Activated T-cell treated with anti-CD3 and anti-CD28 coated beads, Interleukin-2, amount 50 U/mL, for 48 hours (primary cell): ENCODE data around the gene ABCG1.

ENCODE experiments used
- DNase-seq, 2 experiments: peaks; one replicate each; pipeline ENCODE4 v3.0.0-alpha.2; 2020

Gene ABCG1

DNA sequence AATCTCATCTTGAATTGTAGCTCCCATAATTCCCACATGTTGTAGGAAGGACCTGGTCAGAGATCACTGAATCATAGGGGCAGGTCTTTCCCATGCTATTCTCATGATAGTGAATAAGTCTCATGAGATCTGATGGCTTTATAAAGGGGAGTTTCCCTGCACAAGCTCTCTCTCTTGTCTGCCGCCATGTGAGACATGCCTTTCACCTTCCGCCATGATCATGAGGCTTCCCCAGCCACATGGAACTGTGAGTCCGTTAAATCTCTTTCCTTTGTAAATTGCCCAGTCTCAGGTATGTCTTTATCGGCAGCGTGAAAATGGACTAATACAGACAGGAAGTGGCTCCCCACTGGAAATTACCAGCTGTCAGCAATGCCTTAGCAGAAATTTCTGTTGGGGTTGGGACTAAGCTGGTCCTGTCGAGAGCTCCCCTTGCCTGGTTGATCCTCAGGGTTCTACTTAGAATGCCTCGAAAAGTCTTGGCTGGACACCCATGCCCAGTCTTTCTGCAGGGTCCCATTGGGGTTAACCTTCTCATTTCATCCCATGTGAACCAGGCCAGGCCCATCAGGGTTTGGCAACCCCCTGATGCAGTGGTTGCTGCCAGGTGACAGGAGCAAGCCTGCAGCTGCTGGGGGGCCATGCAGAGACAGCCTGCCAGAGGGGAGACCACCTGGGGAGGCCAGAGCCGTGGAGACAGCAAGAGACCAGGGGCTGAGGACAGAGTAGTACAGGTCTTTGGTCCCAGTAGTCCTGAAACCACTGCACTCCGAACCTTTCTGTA, 2.8 kb upstream of the ABCG1 start:
- DNase-seq: peak in 1 of 2 experiments; percentile 7

DNA sequence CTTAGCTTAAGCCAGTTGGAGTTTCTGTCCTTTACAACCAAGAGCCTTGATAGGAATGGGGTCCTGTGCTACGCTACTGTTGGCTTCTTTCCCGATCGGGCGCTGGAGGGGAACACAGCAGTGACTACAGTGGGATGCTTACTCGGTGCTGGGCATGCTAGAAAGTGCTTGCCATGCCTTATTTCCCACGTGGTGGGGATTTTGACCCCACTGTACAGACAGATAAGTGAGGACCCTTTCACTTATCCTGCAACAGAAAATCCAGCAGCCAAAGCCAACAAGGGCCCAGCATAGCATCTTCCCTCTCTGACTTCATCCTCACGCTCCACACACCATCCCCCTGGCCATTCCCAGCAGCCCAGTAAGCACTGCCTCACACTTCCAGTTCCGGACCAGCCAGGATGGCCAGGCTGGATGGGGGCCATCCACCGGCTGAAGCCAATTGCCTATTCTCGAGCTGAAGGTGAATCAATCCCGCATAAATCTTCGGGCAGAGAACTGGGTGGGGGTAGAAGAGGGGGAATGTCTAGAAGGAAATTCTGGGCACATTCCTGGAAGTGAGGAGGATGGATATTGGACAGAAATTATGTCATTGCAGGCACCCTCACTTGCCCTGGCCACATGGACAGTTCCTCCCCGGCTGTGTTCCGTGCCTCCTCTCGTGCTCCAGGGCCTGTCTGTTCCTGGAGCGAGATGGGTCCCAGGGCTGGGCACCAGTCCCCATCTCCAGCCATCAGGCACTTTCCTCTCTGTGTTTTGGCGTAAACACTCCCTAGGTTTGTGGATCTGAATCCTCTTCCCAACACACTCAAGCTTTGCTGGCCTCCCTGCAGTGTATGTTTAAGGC, 2.0 kb upstream of the ABCG1 start:
- no peak for DNase-seq

DNA sequence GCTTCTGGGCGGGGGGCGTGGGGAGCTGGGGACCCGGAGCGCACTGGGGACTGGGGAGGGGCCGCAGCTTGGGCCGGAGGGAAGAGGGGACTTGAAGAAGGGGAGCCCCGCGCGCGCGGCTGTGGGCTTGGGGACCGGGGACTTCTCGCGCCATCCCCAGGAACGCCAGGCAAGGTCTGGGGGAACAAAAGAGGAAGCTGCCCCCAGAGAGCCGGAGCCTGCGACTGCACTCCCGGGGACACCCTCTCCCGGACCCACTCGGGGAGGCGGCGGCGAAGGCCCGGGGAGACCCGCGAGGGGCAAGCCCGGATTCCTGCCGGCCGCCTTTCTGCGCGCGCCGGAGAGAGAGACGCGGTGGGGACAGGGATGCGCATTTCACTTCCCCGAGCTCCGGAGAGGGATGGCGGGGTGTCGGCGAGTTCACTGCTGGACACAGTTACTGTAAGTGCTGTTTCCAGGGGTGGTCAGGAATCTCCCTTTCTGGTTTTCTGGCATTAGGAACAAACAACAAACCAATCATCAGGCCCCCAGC, 732 bp downstream of the ABCG1 start:
- DNase-seq: peak; percentile 60 to 66

DNA sequence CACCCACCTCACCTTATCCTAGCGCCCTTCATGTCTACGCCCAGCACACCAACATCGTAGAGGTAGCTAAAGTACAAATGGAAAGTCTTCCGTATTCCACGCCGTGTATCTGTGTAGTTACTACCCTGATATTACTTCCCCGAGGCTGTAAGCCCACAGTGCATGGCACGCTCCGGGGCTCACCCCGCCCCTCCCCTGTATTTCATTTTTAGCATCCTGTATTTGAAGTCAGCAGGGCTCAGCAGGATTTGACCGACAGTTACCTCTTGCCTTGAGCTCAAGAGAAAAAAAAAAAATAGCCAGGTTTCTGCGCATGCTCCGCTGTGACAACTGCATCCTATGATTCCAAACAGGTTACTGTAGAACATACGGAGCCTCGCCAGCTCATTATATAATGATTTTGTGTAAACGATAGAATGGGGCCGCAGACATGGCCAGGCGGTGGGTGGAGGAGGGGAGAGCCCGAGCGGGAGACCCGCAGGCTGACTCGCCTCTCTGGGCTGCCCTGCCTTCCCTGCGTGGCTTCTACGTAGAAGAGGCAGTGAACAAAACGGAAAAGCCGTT, 1.3 kb downstream of the ABCG1 start:
- peak; percentile 72 to 73 for DNase-seq

DNA sequence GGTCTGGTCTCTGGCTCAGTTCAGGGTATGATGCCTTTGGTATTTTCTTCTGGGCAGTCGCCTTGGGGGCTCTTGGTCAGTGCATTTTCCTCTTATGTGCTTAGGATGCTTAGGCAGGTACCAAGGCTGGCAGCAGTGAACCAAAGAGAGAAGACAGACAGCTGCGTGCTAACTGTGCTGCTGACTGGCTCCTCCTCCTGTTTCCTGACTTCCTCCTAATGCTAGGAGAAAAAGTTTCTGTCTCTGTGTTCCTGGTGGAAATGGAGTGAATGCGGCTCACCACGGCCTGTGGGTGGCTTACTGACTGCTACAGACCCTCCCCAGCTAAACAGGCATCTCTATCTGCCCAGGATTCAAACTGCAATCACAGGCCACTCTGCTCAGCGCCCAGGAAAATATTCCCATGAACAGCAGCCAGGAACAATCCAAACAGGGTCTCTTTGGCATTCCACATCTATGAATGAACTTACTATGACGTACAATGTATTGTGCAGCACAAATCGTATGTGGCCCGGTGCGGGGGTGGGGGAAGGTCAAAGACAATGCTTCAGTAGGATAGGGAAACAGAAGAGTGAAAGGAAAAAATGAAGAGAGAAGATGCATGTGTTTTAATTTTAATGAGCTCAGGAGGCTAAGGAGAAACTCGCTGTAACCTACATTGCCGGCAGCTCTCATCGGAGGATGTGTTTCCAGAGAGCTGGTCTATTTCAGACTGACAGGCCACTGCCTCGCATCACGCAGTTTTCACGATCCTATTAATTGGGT, 2.8 kb downstream of the ABCG1 start:
- DNase-seq: no peak

DNA sequence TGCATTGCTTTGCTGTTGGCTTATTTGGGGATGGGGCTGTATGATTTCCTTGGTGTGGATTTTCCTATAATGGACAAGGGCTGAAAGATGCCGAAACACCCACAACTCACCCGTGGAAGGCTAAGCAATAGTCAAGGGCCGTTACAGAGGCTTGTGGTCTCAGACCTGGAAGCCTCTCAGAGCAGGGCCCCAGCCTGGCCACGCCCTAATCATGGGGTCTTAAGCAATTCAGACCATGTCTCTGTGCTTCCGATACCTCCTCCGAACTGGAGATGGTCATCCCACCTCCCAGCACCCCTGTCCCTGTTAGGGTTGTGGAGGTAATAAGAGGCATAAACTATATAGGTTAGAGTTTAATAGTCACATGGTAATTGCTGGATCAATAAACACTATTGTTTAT, 3.4 kb downstream of the ABCG1 start:
- DNase-seq: no peak

DNA sequence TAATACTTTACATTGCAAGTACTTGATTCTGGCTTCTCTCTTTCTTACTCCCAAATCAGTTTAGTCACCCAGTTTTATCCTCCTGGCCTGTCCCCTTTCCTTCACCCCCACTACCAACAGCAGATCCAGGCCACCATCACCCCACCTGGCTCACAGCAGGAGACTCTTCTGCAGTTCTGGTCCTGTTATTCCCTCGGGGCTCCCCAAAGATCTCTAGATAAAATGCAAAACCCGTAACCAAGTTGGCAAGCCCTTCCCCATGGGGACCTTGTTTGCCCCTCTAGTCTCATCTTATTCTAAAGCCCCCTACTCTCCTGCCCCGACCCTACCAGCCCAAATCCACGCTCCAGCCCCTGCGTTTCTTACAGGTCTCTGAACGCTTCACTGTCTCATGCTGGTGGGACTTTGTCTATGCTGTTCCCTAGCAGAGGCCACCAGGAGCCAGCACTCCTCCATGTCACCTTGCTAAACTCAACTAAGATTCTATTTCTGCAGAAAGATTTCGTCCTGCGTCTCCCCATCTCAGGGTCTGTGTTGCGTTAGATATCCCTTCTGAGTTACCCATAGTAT, 4.0 kb downstream of the ABCG1 start:
- no peak for DNase-seq

DNA sequence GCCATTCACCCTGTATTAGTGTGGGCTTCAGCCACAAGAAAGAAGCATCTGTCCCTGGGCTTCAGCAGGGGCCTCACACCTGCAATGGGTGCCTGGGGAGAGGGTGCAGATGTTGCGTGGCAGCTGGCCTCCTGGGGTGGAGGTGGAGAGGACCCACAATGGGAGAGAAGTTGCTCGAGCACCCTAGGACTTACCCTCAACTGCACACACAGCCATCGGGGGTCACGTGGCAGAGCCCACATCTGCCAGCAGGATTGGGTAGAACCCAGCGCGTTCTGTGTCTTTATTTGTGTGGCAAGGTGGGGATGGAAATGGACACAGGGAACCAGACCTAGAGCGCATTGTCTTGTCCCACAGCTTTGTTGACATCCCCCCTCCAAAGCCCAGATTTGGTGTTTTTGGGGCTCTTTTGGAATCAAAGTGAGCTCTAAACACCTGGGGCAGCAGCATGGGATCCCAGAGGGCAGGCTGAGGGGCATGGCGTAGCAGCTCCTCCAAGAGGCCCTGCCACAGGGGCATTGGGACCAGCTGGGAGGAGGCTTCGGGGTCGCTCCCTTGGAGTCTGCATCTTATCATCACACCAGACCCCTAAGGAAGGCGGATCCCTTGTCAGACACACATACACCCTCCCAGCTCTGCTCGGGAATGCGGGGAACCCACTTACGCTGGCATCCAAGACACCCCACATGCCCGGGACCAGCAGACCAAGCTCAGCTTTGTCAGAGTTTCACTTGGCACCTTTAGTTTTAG, 5.1 kb downstream of the ABCG1 start:
- DNase-seq: no peak

DNA sequence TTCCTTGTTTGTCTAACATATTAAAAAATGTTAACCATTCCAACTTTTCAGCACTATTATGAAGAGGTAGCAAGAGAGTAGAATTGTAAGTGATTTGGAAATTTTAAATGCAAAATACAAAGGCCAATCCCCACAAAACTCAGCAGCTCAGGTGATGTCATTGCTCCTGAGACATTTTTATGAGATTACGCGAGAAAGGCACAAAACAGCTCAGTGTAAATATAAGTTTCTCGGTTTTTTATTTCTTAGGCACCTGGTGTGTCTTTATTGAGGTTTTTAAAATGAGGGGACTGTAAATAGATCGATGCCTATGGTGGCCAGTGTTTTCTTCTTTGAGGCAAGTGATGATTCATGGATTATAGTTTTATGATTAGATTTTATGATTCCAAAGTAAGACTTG, 6.1 kb downstream of the ABCG1 start:
- no peak for DNase-seq

DNA sequence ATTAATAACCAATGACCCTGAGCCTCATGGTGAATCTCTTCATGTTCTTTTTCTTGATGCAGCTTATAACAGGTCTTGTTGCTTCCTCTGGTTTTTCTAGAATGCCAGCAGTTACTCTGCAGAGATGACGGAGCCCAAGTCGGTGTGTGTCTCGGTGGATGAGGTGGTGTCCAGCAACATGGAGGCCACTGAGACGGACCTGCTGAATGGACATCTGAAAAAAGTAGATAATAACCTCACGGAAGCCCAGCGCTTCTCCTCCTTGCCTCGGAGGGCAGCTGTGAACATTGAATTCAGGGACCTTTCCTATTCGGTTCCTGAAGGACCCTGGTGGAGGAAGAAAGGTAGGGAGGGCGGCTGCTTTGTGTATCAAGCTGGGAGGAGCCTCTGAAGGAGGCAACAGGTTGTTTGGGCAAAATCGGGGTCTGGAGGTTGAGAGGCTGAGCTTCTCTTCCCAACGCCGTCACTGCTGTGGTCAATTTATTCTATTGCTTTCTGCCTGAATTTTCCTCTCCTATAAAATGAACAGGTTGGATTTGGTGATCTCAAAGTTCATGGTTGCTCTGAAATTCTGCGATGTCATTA, 6.7 kb downstream of the ABCG1 start:
- DNase-seq: no peak

DNA sequence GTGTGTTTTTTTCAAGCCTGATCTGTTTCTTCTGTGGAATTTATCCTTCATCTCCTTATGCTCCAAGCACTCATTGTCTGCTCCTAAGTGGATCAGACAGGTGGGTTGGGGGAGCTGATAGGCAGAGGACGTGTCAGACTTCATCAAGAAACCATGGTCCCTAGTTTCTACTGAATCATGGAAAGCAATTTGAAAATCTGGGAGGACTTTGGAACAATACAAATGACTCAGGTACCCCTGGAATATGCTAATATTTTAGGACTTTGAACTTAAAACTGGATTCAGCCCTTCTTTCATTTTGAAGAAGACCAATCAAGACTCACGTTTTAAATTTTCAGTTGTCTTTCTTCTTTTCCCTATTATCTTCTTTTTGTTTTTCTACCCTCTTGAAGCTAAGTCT, 7.7 kb downstream of the ABCG1 start:
- DNase-seq: no peak

DNA sequence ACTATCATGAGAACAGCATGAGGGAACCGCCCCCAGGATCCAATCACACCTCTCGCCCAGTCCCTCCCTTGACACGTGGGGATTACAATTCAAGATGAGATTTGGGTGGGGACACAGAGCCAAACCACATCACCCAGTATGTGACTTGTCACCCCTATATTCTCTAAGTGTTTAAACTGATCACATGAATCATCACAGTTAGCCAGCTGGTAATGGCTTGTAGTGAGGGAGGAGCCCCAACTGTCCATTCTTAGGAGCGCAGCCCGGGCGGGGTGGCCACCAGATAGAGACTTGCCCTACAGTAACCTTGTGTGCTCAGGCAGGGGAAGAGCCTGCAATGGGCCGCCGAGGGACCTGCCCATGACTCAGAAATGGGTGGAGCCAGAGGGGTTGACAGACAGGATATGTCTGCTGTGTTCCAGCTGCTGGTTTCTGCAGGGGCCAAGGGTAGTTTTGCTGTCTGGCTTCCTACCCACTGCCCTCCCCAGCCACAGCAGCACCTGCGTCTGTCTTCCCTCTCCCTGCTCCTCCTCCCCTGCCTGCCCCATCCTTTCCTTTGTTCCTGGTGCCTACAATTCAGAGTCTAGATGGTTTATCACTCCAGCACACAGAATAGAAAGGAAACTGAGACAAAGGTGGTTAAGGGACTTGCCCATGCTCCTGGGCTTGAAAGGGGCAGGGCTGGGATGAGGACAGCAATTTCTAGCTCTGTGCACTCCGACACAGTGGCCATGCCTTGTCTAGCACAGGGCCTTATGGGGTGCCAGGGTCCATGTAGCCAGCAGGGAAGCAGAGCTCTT, 9.2 kb downstream of the ABCG1 start:
- peak; percentile 91 to 92 for DNase-seq

DNA sequence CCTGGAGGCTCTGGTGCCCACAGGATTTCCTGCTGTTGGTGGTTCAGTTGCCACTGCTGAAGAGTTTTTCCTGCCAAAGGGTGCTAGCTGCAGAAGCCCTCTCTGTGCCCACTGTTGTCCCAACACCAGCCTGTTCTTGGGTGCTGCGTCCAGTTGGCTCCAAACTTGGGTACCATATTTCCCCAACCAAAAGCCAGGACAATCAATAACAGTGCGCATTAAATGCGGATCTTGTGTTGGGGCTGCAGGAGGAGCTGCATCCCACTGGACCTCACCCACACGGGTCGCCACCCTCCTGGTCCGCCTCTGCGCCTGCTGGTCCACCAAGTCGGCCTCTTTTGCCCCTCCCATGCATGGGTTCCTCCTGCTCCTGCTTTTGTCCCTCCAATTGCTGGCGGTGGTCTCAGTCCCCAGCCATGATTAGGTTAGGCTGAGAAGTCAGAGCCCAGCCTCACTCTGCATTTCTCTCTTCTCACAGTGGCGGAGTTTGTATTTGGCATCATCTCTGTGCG, 9.8 kb downstream of the ABCG1 start:
- no peak for DNase-seq

DNA sequence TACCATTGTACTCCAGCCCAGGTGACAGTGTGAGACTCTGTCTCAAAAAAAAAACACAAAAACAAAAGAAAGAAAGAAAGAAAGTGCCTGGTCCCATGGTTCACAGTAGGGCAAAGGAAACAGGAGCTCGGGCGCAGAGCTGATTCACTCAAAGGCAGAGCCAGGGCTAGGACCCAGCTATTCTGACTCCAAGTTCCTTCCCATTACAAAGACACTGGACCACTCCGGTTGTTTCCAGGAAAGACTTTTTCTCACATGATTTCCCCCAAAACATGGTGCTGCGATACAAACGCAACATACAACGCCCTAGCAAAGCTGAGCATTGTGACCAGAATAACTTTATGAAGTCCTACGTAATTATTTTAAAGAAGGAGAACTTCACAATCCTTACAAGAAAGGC, 10.7 kb downstream of the ABCG1 start:
- no peak for DNase-seq

DNA sequence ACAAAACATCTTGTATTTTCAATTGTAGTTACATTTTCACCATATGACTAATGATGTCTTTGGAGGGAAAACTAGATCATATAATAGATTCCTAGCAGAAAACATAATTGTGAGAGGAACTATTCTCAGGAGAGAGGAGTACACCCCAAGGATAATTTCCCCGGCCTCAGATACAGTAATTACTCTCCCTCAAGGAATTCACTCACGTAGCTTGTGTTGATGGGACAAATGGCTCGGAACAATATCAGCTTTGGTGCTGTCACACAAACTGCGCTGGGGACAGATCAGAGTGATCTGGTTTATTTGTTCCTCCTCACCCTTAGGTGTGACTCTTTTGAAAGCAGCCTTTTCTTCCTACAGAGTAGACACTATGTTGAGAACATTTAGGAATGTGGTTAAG, 11.2 kb downstream of the ABCG1 start:
- DNase-seq: no peak

DNA sequence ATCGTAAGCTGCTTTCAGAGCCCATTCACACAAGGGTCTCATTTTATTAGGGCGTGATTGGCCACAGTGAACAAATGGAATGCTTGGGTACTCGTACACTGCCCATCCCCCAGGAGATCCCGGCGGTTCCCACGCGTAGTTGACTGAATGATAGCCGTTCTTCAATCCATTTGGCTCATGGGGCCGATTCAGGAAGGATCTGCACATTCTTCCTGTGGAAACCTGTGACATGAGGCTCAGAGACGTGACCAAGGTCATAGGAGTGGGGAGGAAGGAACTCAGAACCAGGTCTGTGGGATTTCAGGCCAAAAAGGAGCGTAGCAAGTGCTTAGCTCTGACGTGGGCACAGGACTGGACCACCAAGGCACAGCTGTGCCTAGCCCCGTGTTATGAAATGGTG, 11.7 kb downstream of the ABCG1 start:
- no peak for DNase-seq

DNA sequence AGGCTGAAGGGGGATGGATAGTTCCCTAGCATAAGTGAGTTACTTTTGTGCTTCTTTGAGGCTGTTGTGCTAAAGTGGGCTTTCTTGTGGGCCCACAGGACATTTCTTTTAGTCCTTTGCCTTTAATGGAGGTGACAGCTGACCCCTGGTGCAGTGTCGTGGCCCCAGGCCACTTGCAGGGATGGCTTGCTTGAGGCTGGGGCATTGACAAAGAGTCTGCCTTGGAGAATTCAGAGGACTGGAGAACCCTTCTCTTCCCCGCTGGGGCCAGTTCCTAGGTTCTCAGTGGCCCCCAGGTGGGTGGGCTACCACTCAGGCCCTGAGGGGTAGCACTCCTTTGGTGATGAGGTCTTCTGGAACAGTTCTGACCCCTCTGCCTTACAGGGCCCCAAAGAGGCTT, 12.8 kb downstream of the ABCG1 start:
- no peak for DNase-seq

DNA sequence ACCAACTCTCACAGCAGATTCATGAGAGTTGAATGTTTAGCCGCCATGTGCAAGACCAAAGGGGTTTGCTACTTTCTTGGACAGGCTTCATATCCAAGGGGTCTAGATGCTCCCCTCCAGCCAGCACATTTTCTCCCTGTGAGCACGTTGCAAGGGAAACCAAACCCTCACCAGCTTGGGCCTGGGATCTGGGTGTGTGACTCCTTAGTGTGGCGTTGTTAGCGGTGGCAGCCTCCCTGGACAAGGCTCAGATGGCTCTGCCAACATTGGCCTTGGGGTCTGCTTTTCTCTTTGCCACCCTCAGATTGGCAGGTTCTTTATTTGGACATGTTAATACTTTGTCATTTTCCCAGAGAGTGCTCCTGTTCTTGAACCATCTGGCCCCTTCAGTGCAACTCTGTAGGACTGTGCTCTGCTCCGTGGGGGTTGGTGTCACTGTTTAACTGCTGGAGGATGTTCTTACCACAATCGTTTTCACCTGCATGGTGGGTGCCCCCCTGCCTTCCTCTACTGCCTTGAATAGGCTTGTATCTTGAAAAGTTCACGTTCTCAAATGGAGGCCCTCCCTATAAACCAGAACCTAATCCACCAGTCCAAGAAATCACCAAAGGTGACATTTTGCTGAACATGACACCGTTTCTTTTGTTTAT, 13.4 kb downstream of the ABCG1 start:
- peak in 1 of 2 experiments; percentile 30 for DNase-seq

DNA sequence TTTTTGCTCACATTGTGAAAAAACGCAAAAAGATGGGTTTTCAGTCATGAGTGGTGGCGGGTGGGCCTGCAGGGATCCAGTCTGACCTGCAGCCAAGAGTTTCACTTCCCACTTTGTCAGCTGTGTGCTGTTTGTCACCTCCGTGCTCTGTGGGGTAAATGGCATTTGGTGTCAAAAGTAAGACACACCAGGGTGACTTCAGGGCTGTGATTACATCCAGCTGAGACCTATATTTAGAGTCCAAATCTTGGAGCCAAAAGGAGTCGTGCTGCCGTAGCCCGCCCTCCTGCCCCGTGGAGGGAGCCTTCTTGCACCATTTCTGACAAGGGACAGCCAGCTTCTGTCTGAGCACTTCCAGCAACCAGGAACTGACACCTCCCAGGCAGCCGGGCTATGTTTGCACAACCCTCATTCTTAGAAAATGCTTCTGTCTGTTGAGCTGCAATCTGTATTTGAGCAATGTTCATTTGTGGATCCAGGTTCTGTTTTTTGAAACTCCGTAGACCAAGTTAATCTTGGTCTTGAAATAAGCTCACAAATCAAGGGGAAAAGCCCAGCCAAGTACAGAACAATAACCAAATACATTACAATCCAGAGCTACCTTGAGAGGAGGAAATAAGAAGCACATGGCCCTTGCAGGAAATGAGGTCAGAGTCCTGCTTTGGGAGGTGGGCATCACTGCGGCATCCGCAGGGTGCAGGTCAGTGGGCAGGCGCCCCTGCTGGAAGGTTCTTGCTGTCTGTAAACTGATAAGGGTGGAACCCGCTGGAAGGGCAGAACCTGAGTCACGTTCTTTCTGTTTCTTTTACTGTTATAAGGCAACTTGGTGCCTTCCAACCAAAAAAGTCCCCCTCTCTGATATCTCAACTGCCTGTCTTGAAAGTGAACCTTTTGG, 14.4 kb downstream of the ABCG1 start:
- DNase-seq: peak; percentile 82 to 87
